ENCODE data around the gene ABCA2.

The ABCA2 gene

DNA sequence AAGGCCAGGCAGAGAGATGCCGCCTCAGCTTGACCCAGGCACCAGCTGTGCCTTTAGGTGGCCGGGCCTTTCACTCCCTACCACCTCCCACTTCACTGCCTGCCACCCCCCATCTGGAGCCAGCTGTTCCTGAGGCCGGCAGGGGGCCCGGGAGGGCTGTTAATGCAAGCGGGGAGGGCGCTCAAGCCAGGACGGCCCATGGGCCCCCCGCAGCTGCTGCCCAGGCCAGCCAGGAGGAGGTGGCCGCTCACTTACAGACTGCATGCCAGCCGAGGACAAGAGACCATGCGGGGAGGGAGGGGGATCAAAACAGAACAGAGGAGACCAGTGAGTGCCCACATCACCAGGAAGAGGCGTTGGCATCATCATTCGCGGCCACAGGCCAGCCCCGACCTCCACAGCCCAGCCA is 4.5 kb downstream of the ABCA2 start:
- no peak overlapping the region for H3K4me3 ChIP-seq (ENCODE audit: low read length)
- no peak for DNase-seq (ENCODE audit: low read depth)
- TF ChIP-seq, protein P1, sequence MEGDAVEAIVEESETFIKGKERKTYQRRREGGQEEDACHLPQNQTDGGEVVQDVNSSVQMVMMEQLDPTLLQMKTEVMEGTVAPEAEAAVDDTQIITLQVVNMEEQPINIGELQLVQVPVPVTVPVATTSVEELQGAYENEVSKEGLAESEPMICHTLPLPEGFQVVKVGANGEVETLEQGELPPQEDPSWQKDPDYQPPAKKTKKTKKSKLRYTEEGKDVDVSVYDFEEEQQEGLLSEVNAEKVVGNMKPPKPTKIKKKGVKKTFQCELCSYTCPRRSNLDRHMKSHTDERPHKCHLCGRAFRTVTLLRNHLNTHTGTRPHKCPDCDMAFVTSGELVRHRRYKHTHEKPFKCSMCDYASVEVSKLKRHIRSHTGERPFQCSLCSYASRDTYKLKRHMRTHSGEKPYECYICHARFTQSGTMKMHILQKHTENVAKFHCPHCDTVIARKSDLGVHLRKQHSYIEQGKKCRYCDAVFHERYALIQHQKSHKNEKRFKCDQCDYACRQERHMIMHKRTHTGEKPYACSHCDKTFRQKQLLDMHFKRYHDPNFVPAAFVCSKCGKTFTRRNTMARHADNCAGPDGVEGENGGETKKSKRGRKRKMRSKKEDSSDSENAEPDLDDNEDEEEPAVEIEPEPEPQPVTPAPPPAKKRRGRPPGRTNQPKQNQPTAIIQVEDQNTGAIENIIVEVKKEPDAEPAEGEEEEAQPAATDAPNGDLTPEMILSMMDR (conservative IDR thresholded peaks at IDR 0.05; ENCODE audit: low read depth, low read length): no peak

- TF ChIP-seq, protein P1 (conservative IDR thresholded peaks at IDR 0.05; ENCODE audit: low read depth, low read length): no peak
- DNase-seq (ENCODE audit: low read depth): no peak
- H3K4me3 ChIP-seq (ENCODE audit: low read length): no peak overlapping the region
Observed at GRCh38 chr9:137023157-137023556, 4.9 kb downstream of the ABCA2 start.

DNA sequence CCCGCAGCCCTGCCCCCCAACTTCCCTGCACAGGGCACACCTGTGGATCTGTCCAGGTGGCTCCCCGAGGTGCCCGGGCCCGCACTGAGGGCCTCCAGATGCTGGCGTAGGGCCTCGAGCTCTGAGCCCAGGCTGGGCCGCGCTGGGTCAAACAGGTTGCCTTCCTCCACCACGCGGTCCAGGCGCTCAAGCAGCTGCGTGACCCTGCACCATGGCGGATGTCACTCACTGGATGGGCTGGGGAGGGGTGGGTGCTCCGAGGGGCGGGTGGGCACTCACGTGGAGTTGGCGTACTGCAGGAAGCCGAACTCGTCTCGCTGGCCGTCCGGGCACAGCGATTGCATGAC is 5.4 kb downstream of the ABCA2 start:
- no peak for DNase-seq (ENCODE audit: low read depth)
- no peak overlapping the region for H3K4me3 ChIP-seq (ENCODE audit: low read length)
- TF ChIP-seq, protein P1 (conservative IDR thresholded peaks at IDR 0.05; ENCODE audit: low read depth, low read length): no peak

GRCh38 chr9:137021979-137022661 is 5.9 kb downstream of the ABCA2 start:
- H3K4me3 ChIP-seq (ENCODE audit: low read length): no peak overlapping the region
- no peak for DNase-seq (ENCODE audit: low read depth)
- TF ChIP-seq, protein P1 (conservative IDR thresholded peaks at IDR 0.05; ENCODE audit: low read depth, low read length): no peak

- no peak for DNase-seq (ENCODE audit: low read depth)
- TF ChIP-seq, protein P1 (conservative IDR thresholded peaks at IDR 0.05; ENCODE audit: low read depth, low read length): no peak
- no peak overlapping the region for H3K4me3 ChIP-seq (ENCODE audit: low read length)
Observed at GRCh38 chr9:137021568-137021978, 6.5 kb downstream of the ABCA2 start.

GRCh38 chr9:137020771-137021567 is 7.1 kb downstream of the ABCA2 start:
- TF ChIP-seq, protein P1 (conservative IDR thresholded peaks at IDR 0.05; ENCODE audit: low read depth, low read length): no peak
- no peak for DNase-seq (ENCODE audit: low read depth)
- H3K4me3 ChIP-seq (ENCODE audit: low read length): no peak overlapping the region
